ENCODE results near the gene RBM3. TPM values are rescaled to one million over a fixed set of nuclear protein-coding genes. Genes with fewer than 3 reads are reported as not detected.

Gene RBM3
- polyA plus RNA-seq, 3 donors = 187 to 302 (median 203) TPM

GRCh38 chrX:48569958-48570357, 4.3 kb upstream of the RBM3 start:
- intact Hi-C loops (cut with micrococcal nuclease) = loop anchor here in 1 of 2 donors (5.0 to 10.0 kb wide), 3 partner anchors 33 to 235 kb away; partner anchors contain the start of genes FTSJ1, HDAC6, SLC38A5 and TBC1D25
- H3K4me2 ChIP-seq (replicated peaks; ENCODE audit: extremely low read depth, low read length, poor library complexity, severe bottlenecking) = no peak overlapping the region
- H2AFZ ChIP-seq (ENCODE audit: insufficient read depth, low read depth, low read length, poor library complexity, severe bottlenecking) = no peak overlapping the region
- H3K9ac ChIP-seq (ENCODE audit: insufficient read depth, low read length, poor library complexity, severe bottlenecking) = no peak overlapping the region
- H4K20me1 ChIP-seq (ENCODE audit: insufficient read depth, low read length) = no peaks in the 10 kb centered on the region
- H3K79me2 ChIP-seq (ENCODE audit: insufficient read depth, low read length) = peaks cover 2% of the 10 kb centered on the region
- H3K27me3 Mint-ChIP-seq (ENCODE audit: low read depth in 3 of 3) = peaks cover 1 to 2% (median 1%) of the 10 kb centered on the region in 3 donors
- peak overlapping the region in 1 of 7 donors; percentile 65 for H3K27ac Mint-ChIP-seq
- no peak for TF ChIP-seq CTCF (IDR thresholded peaks at IDR 0.05)
- H3K9me3 Mint-ChIP-seq = peaks cover 0 to 10% (median 2%) of the 10 kb centered on the region in 7 donors
- H3K36me3 ChIP-seq (replicated peaks in 1 of 2; ENCODE audit: control insufficient read depth in 1 of 2, insufficient read depth in 2 of 2, low read length in 2 of 2) = no peaks in the 10 kb centered on the region
- no peak overlapping the region for H3K27ac ChIP-seq (ENCODE audit: low read depth in 1 of 2, low read length in 2 of 2)
- peaks cover 7% of the 10 kb centered on the region for H3K4me1 Mint-ChIP-seq
- H3K4me1 ChIP-seq (ENCODE audit: control insufficient read depth in 1 of 2, insufficient read depth in 2 of 2, low read length in 2 of 2) = peaks cover 1 to 8% of the 10 kb centered on the region in 2 donors
- H3K9me3 ChIP-seq (replicated peaks in 1 of 2; ENCODE audit: control insufficient read depth in 1 of 2, insufficient read depth in 1 of 2, low read length in 2 of 2) = no peaks in the 10 kb centered on the region
- DNase-seq = peak; percentile 2 to 51 (median 7)
- no CpG with 5 or more reads among the region's 1 CpG for WGBS (ENCODE audit: insufficient coverage)
- H3K4me3 ChIP-seq (replicated peaks in 1 of 3; ENCODE audit: low read depth in 2 of 3, low read length in 3 of 3) = no peak overlapping the region
- H3K4me3 Mint-ChIP-seq = no peak overlapping the region
- H3K36me3 Mint-ChIP-seq = peaks cover 1 to 2% of the 10 kb centered on the region in 2 donors
- H3K27me3 ChIP-seq (ENCODE audit: control insufficient read depth in 2 of 2, insufficient read depth in 2 of 2, low read length in 2 of 2) = no peaks in the 10 kb centered on the region

DNA sequence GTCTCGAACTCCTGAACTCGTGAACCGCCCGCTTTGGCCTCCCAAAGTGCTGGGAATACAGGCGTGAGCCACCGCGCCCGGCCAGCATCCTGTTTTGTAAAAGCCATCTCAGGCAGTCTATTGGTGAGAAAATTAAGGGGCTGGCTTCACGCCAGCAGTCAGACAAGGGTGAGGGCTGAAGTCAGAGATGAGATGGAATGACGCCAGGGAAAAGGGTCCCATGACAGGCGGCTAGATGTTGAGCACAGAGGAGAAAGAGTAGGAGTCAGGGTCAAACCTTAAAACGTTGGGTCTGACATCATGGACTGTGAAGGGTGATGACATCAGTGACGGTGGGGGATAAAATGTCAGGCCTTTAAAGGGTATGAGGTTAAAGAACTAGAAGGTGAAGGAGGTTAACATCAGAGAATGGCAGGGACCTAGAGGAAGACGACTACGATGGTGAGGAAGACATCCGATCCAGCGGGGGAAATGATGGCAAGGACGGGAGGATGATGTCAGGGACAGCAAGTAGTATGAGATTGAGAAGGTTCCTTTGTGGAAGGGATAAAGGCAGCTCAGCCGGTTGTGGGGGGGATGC, 504 bp upstream of the RBM3 start:
- H3K36me3 ChIP-seq (replicated peaks in 1 of 2; ENCODE audit: control insufficient read depth in 1 of 2, insufficient read depth in 2 of 2, low read length in 2 of 2) = peaks cover 31 to 37% of the 10 kb centered on the region in 2 donors
- peak overlapping the region; percentile 92 to 96 for H3K4me3 Mint-ChIP-seq
- no peaks in the 10 kb centered on the region for H3K27me3 ChIP-seq (ENCODE audit: control insufficient read depth in 2 of 2, insufficient read depth in 2 of 2, low read length in 2 of 2)
- H3K79me2 ChIP-seq (ENCODE audit: insufficient read depth, low read length) = peaks cover 18% of the 10 kb centered on the region
- WGBS (ENCODE audit: insufficient coverage) = 19% methylated on average over 4 of the region's 19 CpGs
- H3K27me3 Mint-ChIP-seq (ENCODE audit: low read depth in 3 of 3) = peaks cover 0 to 3% (median 0%) of the 10 kb centered on the region in 3 donors
- DNase-seq = peak; percentile 55 to 83 (median 74)
- no peak for TF ChIP-seq CTCF (IDR thresholded peaks at IDR 0.05)
- H3K27ac ChIP-seq (ENCODE audit: low read depth in 1 of 2, low read length in 2 of 2) = peak overlapping the region; percentile 99 to 100
- peak overlapping the region; percentile 65 for H2AFZ ChIP-seq (ENCODE audit: insufficient read depth, low read depth, low read length, poor library complexity, severe bottlenecking)
- H3K4me1 Mint-ChIP-seq = peaks cover 16% of the 10 kb centered on the region
- H3K36me3 Mint-ChIP-seq = peaks cover 35 to 37% of the 10 kb centered on the region in 2 donors
- intact Hi-C loops (cut with micrococcal nuclease) = loop anchor here (1.0 to 10.0 kb wide), 4 partner anchors 34 to 231 kb away; partner anchors contain the start of genes TBC1D25 (in 2 of the 2), FTSJ1 (in 1 of the 2), HDAC6 (in 1 of the 2) and SLC38A5 (in 1 of the 2)
- peak overlapping the region; percentile 57 for H3K4me2 ChIP-seq (replicated peaks; ENCODE audit: extremely low read depth, low read length, poor library complexity, severe bottlenecking)
- peaks cover 14 to 20% of the 10 kb centered on the region in 2 donors for H3K4me1 ChIP-seq (ENCODE audit: control insufficient read depth in 1 of 2, insufficient read depth in 2 of 2, low read length in 2 of 2)
- no peaks in the 10 kb centered on the region for H3K9me3 ChIP-seq (replicated peaks in 1 of 2; ENCODE audit: control insufficient read depth in 1 of 2, insufficient read depth in 1 of 2, low read length in 2 of 2)
- peaks cover 0 to 15% (median 4%) of the 10 kb centered on the region in 7 donors for H3K9me3 Mint-ChIP-seq
- no peaks in the 10 kb centered on the region for H4K20me1 ChIP-seq (ENCODE audit: insufficient read depth, low read length)
- H3K27ac Mint-ChIP-seq = peak overlapping the region; percentile 97 to 100 (median 100)
- peak overlapping the region; percentile 15 to 91 (median 82) for H3K4me3 ChIP-seq (replicated peaks in 1 of 3; ENCODE audit: low read depth in 2 of 3, low read length in 3 of 3)
- H3K9ac ChIP-seq (ENCODE audit: insufficient read depth, low read length, poor library complexity, severe bottlenecking) = peak overlapping the region; percentile 97

All from CD14-positive monocyte (primary cell).